Fibroblast of lung (primary cell): ENCODE results near the gene CCL19. TPM values are rescaled to one million over a fixed set of nuclear protein-coding genes. Genes with fewer than 3 reads are reported as not detected.

Experiments used
- DNase-seq, 2 donors: peaks; one replicate each; pipeline versions ENCODE4 v3.0.0 to v3.0.0-alpha.2; 2010; ENCODE audit warnings: low read depth in 2 of 2
- H2AFZ ChIP-seq: 2 replicates; pipeline ENCODE4 v1.5.1; 2012; ENCODE audit warnings: low read length, control low read depth, inconsistent platforms
- H3K27ac ChIP-seq: 2 replicates; pipeline ENCODE4 v1.5.1; 2011; ENCODE audit warnings: low read length, control low read depth; ENCODE audit not compliant: insufficient read depth
- H3K27me3 ChIP-seq: 2 replicates; pipeline ENCODE4 v1.5.1; 2011; ENCODE audit warnings: mild to moderate bottlenecking, low read length; ENCODE audit not compliant: control insufficient read depth, insufficient read depth
- H3K36me3 ChIP-seq: 2 replicates; pipeline ENCODE4 v1.5.1; 2011; ENCODE audit warnings: low read length; ENCODE audit not compliant: control insufficient read depth, insufficient read depth
- H3K4me1 ChIP-seq: 2 replicates; pipeline ENCODE4 v1.5.1; 2011; ENCODE audit warnings: low read length; ENCODE audit not compliant: control insufficient read depth, insufficient read depth; ENCODE audit errors: extremely low read depth
- H3K4me2 ChIP-seq: 2 replicates; pipeline ENCODE4 v1.5.1; 2011; ENCODE audit warnings: low read length, control low read depth; ENCODE audit not compliant: insufficient read depth; ENCODE audit errors: extremely low read depth
- H3K4me3 ChIP-seq, 4 experiments: fragments of 200-600 bp in 1 of 4; sonication (generic) in 1 of 4; replicated peaks in 1 of 4; 2 replicates each; pipeline ENCODE4 v1.5.1; 2011 to 2016; ENCODE audit warnings: low read length in 4 of 4, low read depth in 3 of 4, mild to moderate bottlenecking in 3 of 4, control low read depth in 2 of 4, inconsistent platforms in 1 of 4, mixed read lengths in 1 of 4; ENCODE audit not compliant: insufficient read depth in 1 of 4; ENCODE audit errors: control extremely low read depth in 1 of 4
- H3K79me2 ChIP-seq: 2 replicates; pipeline ENCODE4 v1.5.1; 2012; ENCODE audit warnings: mild to moderate bottlenecking, low read length, inconsistent platforms; ENCODE audit not compliant: control insufficient read depth, insufficient read depth
- H3K9ac ChIP-seq: 2 replicates; pipeline ENCODE4 v1.5.1; 2011; ENCODE audit warnings: mild to moderate bottlenecking, low read length, control low read depth; ENCODE audit not compliant: insufficient read depth
- H3K9me3 ChIP-seq: 2 replicates; pipeline ENCODE4 v1.5.1; 2012; ENCODE audit warnings: low read depth, low read length; ENCODE audit not compliant: control insufficient read depth, insufficient read depth
- H4K20me1 ChIP-seq: 2 replicates; pipeline ENCODE4 v1.5.1; 2011; ENCODE audit warnings: low read length; ENCODE audit not compliant: control insufficient read depth, insufficient read depth; ENCODE audit errors: extremely low read depth
- CTCF ChIP-seq, 2 donors: IDR thresholded peaks in 1 of 2; conservative IDR thresholded peaks in 1 of 2; 1 replicate in 1 of 2; 2 replicates in 1 of 2; pipeline ENCODE4 v1.5.1; 2011 to 2012; ENCODE audit warnings: low read length in 2 of 2, control low read depth in 1 of 2, inconsistent platforms in 1 of 2, low read depth in 1 of 2, mild to moderate bottlenecking in 1 of 2
- EZH2 ChIP-seq: IDR thresholded peaks from 2 replicates; pipeline ENCODE4 v1.5.1; 2012; ENCODE audit warnings: low read length, control low read depth, mild to moderate bottlenecking; ENCODE audit errors: missing control alignments
- polyA plus RNA-seq, 2 donors: library from polyadenylated mRNA; depleted of rRNA in 1 of 2; stranded (reverse) in 1 of 2; unstranded in 1 of 2; fragments of >200 nt; gene quantifications; 2 replicates each; pipeline ENCODE4 v1.2.1, GENCODE V29; 2011 to 2012; ENCODE audit warnings: missing spikeins in 1 of 2
- total RNA-seq: library from RNA; depleted of rRNA; stranded (reverse); fragments of >200 nt; gene quantifications from 2 replicates; pipeline ENCODE4 v1.2.1, GENCODE V29; 2014

CCL19 gene
- total and polyA plus RNA-seq, 2 donors (not counting 1 experiment from before 2014, with no cell fraction given), result not detected

GRCh38 chr9:34658461-34658860 lies 32.6 kb downstream of the CCL19 start:
- Histone ChIP-seq H3K4me2 (no peak overlapping the region), H3K79me2 (no peaks in the 10 kb centered on the region), H3K36me3 (no peaks in the 10 kb centered on the region), H4K20me1 (no peaks in the 10 kb centered on the region), H3K9ac (no peak overlapping the region), H3K4me3 (no peak overlapping the region), H3K9me3 (no peaks in the 10 kb centered on the region), H3K27me3 (no peaks in the 10 kb centered on the region), H3K4me1 (peaks cover 9% of the 10 kb centered on the region), H3K27ac (no peak overlapping the region), H2AFZ (no peak overlapping the region)
- TF ChIP-seq CTCF (conservative IDR thresholded peaks at IDR 0.05 in 1 of 2, IDR thresholded peaks at IDR 0.05 in 1 of 2; ENCODE audit: low read depth in 1 of 2, low read length in 2 of 2) (no peak), EZH2 (no peak)
- no peak for DNase-seq

DNA sequence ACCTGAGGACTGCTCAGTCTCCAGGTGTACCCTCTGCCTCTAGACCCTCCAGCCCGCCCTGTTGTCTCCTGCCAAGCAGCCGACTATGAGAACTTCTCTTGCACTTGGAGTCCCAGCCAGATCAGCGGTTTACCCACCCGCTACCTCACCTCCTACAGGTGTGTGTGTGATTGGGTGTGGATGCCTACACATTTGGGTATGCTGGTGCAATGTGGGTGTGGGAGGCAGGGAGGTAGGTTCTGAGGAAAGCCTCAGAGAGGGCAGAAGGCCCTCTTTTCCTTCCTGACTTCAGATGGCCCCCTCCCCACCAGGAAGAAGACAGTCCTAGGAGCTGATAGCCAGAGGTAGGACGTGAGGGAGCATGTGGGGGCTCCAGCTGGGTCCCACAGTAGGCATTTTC lies 34.1 kb downstream of the CCL19 start:
- Histone ChIP-seq H3K36me3 (no peaks in the 10 kb centered on the region), H2AFZ (no peak overlapping the region), H3K27me3 (no peaks in the 10 kb centered on the region), H3K79me2 (no peaks in the 10 kb centered on the region), H3K4me1 (peaks cover 21% of the 10 kb centered on the region), H3K4me2 (no peak overlapping the region), H4K20me1 (no peaks in the 10 kb centered on the region), H3K4me3 (no peak overlapping the region), H3K9ac (no peak overlapping the region), H3K27ac (no peak overlapping the region), H3K9me3 (no peaks in the 10 kb centered on the region)
- TF ChIP-seq EZH2 (no peak), CTCF (conservative IDR thresholded peaks at IDR 0.05 in 1 of 2, IDR thresholded peaks at IDR 0.05 in 1 of 2; ENCODE audit: low read depth in 1 of 2, low read length in 2 of 2) (no peak)
- no peak for DNase-seq

DNA sequence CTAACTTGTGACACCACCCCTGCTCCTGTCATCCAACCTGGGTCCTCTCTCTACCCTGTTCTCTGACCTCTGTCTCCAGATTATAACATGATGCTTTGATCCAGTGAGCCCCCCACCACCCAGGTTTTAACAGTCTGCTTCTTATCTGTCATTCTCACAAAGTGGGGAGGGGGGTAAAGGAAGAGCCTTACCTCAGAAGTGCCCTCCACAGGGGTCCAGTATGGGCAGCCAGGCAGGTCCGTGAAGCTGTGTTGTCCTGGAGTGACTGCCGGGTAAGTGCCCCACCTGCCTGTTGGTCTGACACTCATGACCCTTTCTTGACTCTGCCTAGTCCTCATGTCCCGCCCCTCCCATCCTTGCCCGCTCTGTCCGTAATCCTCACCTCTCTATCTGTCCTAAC lies 35.7 kb downstream of the CCL19 start:
- peaks cover 29% of the 10 kb centered on the region for H3K4me1 ChIP-seq
- no peak overlapping the region for H3K4me3 ChIP-seq

More for the DNA sequence above, 35.7 kb downstream of the CCL19 start:
- Histone ChIP-seq H3K27ac (no peak overlapping the region), H3K4me2 (no peak overlapping the region), H2AFZ (no peak overlapping the region), H3K27me3 (no peaks in the 10 kb centered on the region), H3K79me2 (no peaks in the 10 kb centered on the region), H4K20me1 (no peaks in the 10 kb centered on the region), H3K9me3 (no peaks in the 10 kb centered on the region), H3K9ac (no peak overlapping the region), H3K36me3 (no peaks in the 10 kb centered on the region)
- DNase-seq, result no peak
- TF ChIP-seq CTCF (conservative IDR thresholded peaks at IDR 0.05 in 1 of 2, IDR thresholded peaks at IDR 0.05 in 1 of 2; ENCODE audit: low read depth in 1 of 2, low read length in 2 of 2), result no peak
- TF ChIP-seq EZH2, result no peak
